CD14-positive monocyte (primary cell): ENCODE measurements around the gene THEMIS. TPM values are rescaled to one million over a fixed set of nuclear protein-coding genes. Genes with fewer than 3 reads are reported as not detected.

Source experiments
- DNase-seq, 3 donors: peaks; one replicate each; pipeline ENCODE4 v3.0.0-alpha.2; 2011 to 2022
- H2AFZ ChIP-seq: 2 replicates; pipeline ENCODE4 v1.6.0; 2012; ENCODE audit warnings: mild to moderate bottlenecking, low read depth, low read length, inconsistent platforms; ENCODE audit not compliant: insufficient read depth, poor library complexity, severe bottlenecking
- H3K27ac ChIP-seq, 2 donors: 1 replicate in 1 of 2; 2 replicates in 1 of 2; pipeline ENCODE4 v1.5.1; 2012 to 2013; ENCODE audit warnings: low read length in 2 of 2, control low read depth in 1 of 2, inconsistent platforms in 1 of 2, low read depth in 1 of 2, mild to moderate bottlenecking in 1 of 2
- H3K27me3 ChIP-seq, 2 donors: one replicate each; pipeline versions ENCODE4 v1.6.0 to v1.6.1; 2011 to 2013; ENCODE audit warnings: low read length in 2 of 2; ENCODE audit not compliant: control insufficient read depth in 2 of 2, insufficient read depth in 2 of 2
- H3K36me3 ChIP-seq, 2 donors: replicated peaks in 1 of 2; 1 replicate in 1 of 2; 2 replicates in 1 of 2; pipeline versions ENCODE4 v1.5.1 to v1.6.1; 2012 to 2013; ENCODE audit warnings: low read length in 2 of 2, control low read depth in 1 of 2, inconsistent platforms in 1 of 2, mild to moderate bottlenecking in 1 of 2; ENCODE audit not compliant: insufficient read depth in 2 of 2, control insufficient read depth in 1 of 2
- H3K4me1 ChIP-seq, 2 donors: 1 replicate in 1 of 2; 2 replicates in 1 of 2; pipeline versions ENCODE4 v1.5.1 to v1.6.1; 2012 to 2013; ENCODE audit warnings: low read length in 2 of 2, control low read depth in 1 of 2, inconsistent platforms in 1 of 2, mild to moderate bottlenecking in 1 of 2, moderate library complexity in 1 of 2; ENCODE audit not compliant: insufficient read depth in 2 of 2, control insufficient read depth in 1 of 2
- H3K4me2 ChIP-seq: replicated peaks from 2 replicates; pipeline ENCODE3; 2012; ENCODE audit warnings: low read length, moderate library complexity, mild to moderate bottlenecking; ENCODE audit not compliant: poor library complexity, severe bottlenecking; ENCODE audit errors: extremely low read depth
- H3K4me3 ChIP-seq, 3 experiments: fragments of 200-600 bp in 1 of 3; sonication (generic) in 1 of 3; replicated peaks in 1 of 3; 1 replicate in 2 of 3; 2 replicates in 1 of 3; pipeline ENCODE4 v1.5.1; 2011 to 2013; ENCODE audit warnings: low read length in 3 of 3, mild to moderate bottlenecking in 3 of 3, control low read depth in 2 of 3, low read depth in 2 of 3, inconsistent platforms in 1 of 3, moderate library complexity in 1 of 3
- H3K79me2 ChIP-seq: 2 replicates; pipeline ENCODE4 v1.6.0; 2012; ENCODE audit warnings: mild to moderate bottlenecking, control low read depth, inconsistent platforms, low read length, moderate library complexity; ENCODE audit not compliant: insufficient read depth
- H3K9ac ChIP-seq: 2 replicates; pipeline ENCODE4 v1.6.0; 2017; ENCODE audit warnings: low read length, mild to moderate bottlenecking; ENCODE audit not compliant: insufficient read depth, poor library complexity, severe bottlenecking
- H3K9me3 ChIP-seq, 2 donors: replicated peaks in 1 of 2; 1 replicate in 1 of 2; 2 replicates in 1 of 2; pipeline versions ENCODE4 v1.5.1 to v1.6.1; 2012 to 2013; ENCODE audit warnings: low read length in 2 of 2, control low read depth in 1 of 2; ENCODE audit not compliant: control insufficient read depth in 1 of 2, insufficient read depth in 1 of 2
- H4K20me1 ChIP-seq: 2 replicates; pipeline ENCODE4 v1.6.0; 2012; ENCODE audit warnings: mild to moderate bottlenecking, low read length, control low read depth, moderate library complexity; ENCODE audit not compliant: insufficient read depth
- H3K27ac Mint-ChIP-seq, 7 donors: one replicate each; pipeline ENCODE4 v1.8.0; 2020; ENCODE audit warnings: mild to moderate bottlenecking in 7 of 7, mixed read lengths in 7 of 7, moderate library complexity in 6 of 7, inconsistent platforms in 2 of 7
- H3K27me3 Mint-ChIP-seq, 3 donors: one replicate each; pipeline ENCODE4 v1.8.0; 2021 to 2022; ENCODE audit warnings: low read depth in 3 of 3, mild to moderate bottlenecking in 3 of 3, mixed read lengths in 3 of 3, moderate library complexity in 3 of 3, inconsistent platforms in 1 of 3
- H3K36me3 Mint-ChIP-seq, 2 donors: one replicate each; pipeline ENCODE4 v1.8.0; 2020; ENCODE audit warnings: mixed read lengths in 2 of 2, inconsistent platforms in 1 of 2, mild to moderate bottlenecking in 1 of 2
- H3K4me1 Mint-ChIP-seq: one replicate; pipeline ENCODE4 v1.8.0; 2020; ENCODE audit warnings: mild to moderate bottlenecking, mixed read lengths
- H3K4me3 Mint-ChIP-seq, 2 donors: one replicate each; pipeline ENCODE4 v1.8.0; 2020; ENCODE audit warnings: mild to moderate bottlenecking in 2 of 2, mixed read lengths in 2 of 2, moderate library complexity in 1 of 2
- H3K9me3 Mint-ChIP-seq, 7 donors: one replicate each; pipeline ENCODE4 v1.8.0; 2020 to 2022; ENCODE audit warnings: mixed read lengths in 7 of 7, mild to moderate bottlenecking in 6 of 7, moderate library complexity in 6 of 7, inconsistent platforms in 2 of 7
- WGBS: methylation state at CpG from one replicate; pipeline ENCODE4 v1.1.5; 2013; ENCODE audit warnings: missing lambda C conversion rate; ENCODE audit not compliant: insufficient coverage; 5-methylcytosine and 5-hydroxymethylcytosine counted together
- intact Hi-C, 2 donors: fragments of 100-400 bp; cut with micrococcal nuclease; formaldehyde crosslinking; loops; one replicate each; pipeline versions ENCODE4 v1.15.0 to v1.15.1; 2023
- polyA plus RNA-seq, 3 donors: library from polyadenylated mRNA; depleted of rRNA in 1 of 3; unstranded in 2 of 3; stranded (reverse) in 1 of 3; fragments of 300-500 nt in 2 of 3; fragments of >200 nt in 1 of 3; fragmentation: Illumina TruSeq in 2 of 3; gene quantifications; 1 replicate in 2 of 3; 2 replicates in 1 of 3; pipeline ENCODE4 v1.2.3, GENCODE V29; 2012 to 2021
- TF ChIP-seq, protein P1 (sequence below): fragments of 200-600 bp; IDR thresholded peaks from one replicate; pipeline ENCODE4 v1.8.0; 2022; ENCODE audit warnings: antibody characterized with exemption, mild to moderate bottlenecking

The THEMIS gene
- polyA plus RNA-seq, 3 donors = 0.13 to 0.16 TPM; not detected in 1

DNA sequence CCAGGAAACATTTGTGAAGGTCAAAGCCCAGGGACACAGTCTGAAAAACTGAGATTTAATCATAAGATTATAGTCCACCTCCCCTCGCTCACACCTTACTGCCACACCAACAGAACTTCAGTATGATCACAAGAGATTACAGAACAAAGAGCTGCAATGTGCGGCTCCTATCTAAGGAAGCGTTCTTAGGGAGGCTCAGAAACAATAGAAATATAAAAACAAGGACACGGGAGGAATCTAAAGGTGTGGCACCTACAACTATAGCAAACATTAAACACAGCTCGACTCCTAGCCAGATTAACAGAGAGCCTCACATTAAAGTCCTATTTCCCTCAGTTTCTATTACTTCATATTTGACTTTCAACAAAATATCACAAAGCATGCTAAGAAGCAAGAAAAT lies 40.4 kb upstream of the THEMIS start:
- Histone ChIP-seq H3K79me2 (no peaks in the 10 kb centered on the region), H3K9ac (no peak overlapping the region), H3K4me3 (no peak overlapping the region), H4K20me1 (no peaks in the 10 kb centered on the region), H3K4me1 (no peaks in the 10 kb centered on the region), H3K36me3 (no peaks in the 10 kb centered on the region), H3K27ac (no peak overlapping the region), H2AFZ (no peak overlapping the region), H3K4me2 (no peak overlapping the region), H3K9me3 (no peaks in the 10 kb centered on the region), H3K27me3 (no peaks in the 10 kb centered on the region)
- Mint-ChIP-seq H3K4me3 (no peak overlapping the region), H3K4me1 (peaks cover 3% of the 10 kb centered on the region), H3K27me3 (no peaks in the 10 kb centered on the region), H3K36me3 (no peaks in the 10 kb centered on the region), H3K9me3 (peaks cover 0 to 8% (median 1%) of the 10 kb centered on the region in 7 donors), H3K27ac (no peak overlapping the region)
- WGBS = 100% methylated on average over 2 of the region's 5 CpGs
- intact Hi-C loops = no loop called here
- TF ChIP-seq, protein P1, sequence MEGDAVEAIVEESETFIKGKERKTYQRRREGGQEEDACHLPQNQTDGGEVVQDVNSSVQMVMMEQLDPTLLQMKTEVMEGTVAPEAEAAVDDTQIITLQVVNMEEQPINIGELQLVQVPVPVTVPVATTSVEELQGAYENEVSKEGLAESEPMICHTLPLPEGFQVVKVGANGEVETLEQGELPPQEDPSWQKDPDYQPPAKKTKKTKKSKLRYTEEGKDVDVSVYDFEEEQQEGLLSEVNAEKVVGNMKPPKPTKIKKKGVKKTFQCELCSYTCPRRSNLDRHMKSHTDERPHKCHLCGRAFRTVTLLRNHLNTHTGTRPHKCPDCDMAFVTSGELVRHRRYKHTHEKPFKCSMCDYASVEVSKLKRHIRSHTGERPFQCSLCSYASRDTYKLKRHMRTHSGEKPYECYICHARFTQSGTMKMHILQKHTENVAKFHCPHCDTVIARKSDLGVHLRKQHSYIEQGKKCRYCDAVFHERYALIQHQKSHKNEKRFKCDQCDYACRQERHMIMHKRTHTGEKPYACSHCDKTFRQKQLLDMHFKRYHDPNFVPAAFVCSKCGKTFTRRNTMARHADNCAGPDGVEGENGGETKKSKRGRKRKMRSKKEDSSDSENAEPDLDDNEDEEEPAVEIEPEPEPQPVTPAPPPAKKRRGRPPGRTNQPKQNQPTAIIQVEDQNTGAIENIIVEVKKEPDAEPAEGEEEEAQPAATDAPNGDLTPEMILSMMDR = no peak
- no peak for DNase-seq

DNA sequence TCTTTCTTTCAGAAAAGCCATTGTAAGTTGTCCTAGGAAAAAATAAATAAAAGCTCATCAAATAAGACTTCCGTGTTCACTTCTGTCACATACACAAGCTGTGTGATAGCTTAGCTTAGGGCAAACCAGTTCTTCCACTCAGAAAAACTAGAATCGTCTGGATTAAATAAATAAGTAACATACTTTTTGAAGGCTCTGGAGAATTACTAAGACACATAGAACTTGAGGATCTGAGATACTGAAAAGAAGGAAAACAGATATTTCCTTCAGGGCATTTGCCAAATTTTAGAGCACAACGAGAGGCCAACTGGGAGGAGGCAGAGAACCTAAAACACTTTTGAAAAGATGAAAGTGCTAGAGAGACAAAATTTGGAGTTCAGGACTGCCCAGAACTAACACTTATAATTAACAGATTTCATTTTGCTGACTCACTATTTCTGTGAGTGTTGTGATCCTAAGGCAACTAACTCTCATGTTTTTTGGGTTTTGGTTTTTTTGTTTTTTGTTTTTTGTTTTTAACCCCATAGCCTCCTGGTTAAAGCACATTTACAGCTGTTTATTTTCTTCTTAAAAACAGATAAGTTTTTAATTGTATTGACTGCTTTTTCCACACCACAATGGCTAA lies 38.7 kb upstream of the THEMIS start:
- Histone ChIP-seq H3K27ac (no peak overlapping the region), H3K4me2 (no peak overlapping the region), H2AFZ (no peak overlapping the region), H3K4me3 (no peak overlapping the region), H3K9me3 (no peaks in the 10 kb centered on the region), H3K36me3 (no peaks in the 10 kb centered on the region), H4K20me1 (no peaks in the 10 kb centered on the region), H3K9ac (no peak overlapping the region), H3K4me1 (no peaks in the 10 kb centered on the region), H3K27me3 (no peaks in the 10 kb centered on the region), H3K79me2 (no peaks in the 10 kb centered on the region)
- H3K36me3 Mint-ChIP-seq = no peaks in the 10 kb centered on the region
- H3K4me1 Mint-ChIP-seq = peaks cover 3% of the 10 kb centered on the region
- H3K4me3 Mint-ChIP-seq = no peak overlapping the region
- DNase-seq = no peak
- peaks cover 0 to 5% (median 1%) of the 10 kb centered on the region in 7 donors for H3K9me3 Mint-ChIP-seq
- intact Hi-C loops = no loop called here
- WGBS = no CpG with 5 or more reads among the region's 3 CpGs
- no peaks in the 10 kb centered on the region for H3K27me3 Mint-ChIP-seq
- H3K27ac Mint-ChIP-seq = no peak overlapping the region
- TF ChIP-seq, protein P1 = no peak
